SK-N-SH treated with all-trans-retinoic acid at 6 μM for 48 hours (cell line): Measurements from ENCODE around the gene GHRHR.

Source experiments
- ATAC-seq: fragments of 200-7000 bp; cut with Tn5 transposase; 3 replicates; pipeline ENCODE4 v1.9.1; 2020; ENCODE audit warnings: mild to moderate bottlenecking, moderate library complexity
- ARNTL ChIP-seq: fragments of 450-650 bp; formaldehyde crosslinking; IDR thresholded peaks from 2 replicates; pipeline ENCODE4 v1.5.0; 2020; ENCODE audit warnings: low read depth, mild to moderate bottlenecking, moderate library complexity, borderline replicate concordance
- BACH2 ChIP-seq: fragments of 250-450 bp; sonication (Bioruptor Pico); IDR thresholded peaks from 2 replicates; pipeline ENCODE4 v1.9.0; 2021; ENCODE audit warnings: mild to moderate bottlenecking, borderline replicate concordance
- CREB5 ChIP-seq: fragments of 250-450 bp; sonication (Bioruptor Pico); IDR thresholded peaks from 2 replicates; pipeline ENCODE4 v1.5.1; 2020; ENCODE audit warnings: low read depth, mild to moderate bottlenecking, moderate library complexity
- CSDC2 ChIP-seq: fragments of 250-450 bp; sonication (Bioruptor Pico); IDR thresholded peaks from 2 replicates; pipeline ENCODE4 v1.5.0; 2020; ENCODE audit warnings: mild to moderate bottlenecking, moderate library complexity
- CSRNP3 ChIP-seq: fragments of 250-450 bp; sonication (Bioruptor Pico); IDR thresholded peaks from 2 replicates; pipeline ENCODE4 v1.5.1; 2021; ENCODE audit warnings: mild to moderate bottlenecking, moderate library complexity
- GLIS3 ChIP-seq: fragments of 250-450 bp; sonication (Bioruptor Pico); IDR thresholded peaks from 2 replicates; pipeline ENCODE4 v1.5.0; 2020; ENCODE audit warnings: mild to moderate bottlenecking, moderate library complexity
- ISL1 ChIP-seq: fragments of 250-450 bp; sonication (Bioruptor Pico); IDR thresholded peaks from 2 replicates; pipeline ENCODE4 v2.1.2; 2022; ENCODE audit warnings: mild to moderate bottlenecking, moderate library complexity
- OSR1 ChIP-seq: fragments of 250-450 bp; sonication (Bioruptor Pico); IDR thresholded peaks from 2 replicates; pipeline ENCODE4 v1.8.0; 2022; ENCODE audit warnings: moderate library complexity, mild to moderate bottlenecking, inconsistent platforms
- PATZ1 ChIP-seq: fragments of 250-450 bp; sonication (Bioruptor Pico); IDR thresholded peaks from 2 replicates; pipeline ENCODE4 v1.8.0; 2020; ENCODE audit warnings: mild to moderate bottlenecking, moderate library complexity, borderline replicate concordance
- POU6F1 ChIP-seq: fragments of 250-450 bp; sonication (Bioruptor Pico); IDR thresholded peaks from 2 replicates; pipeline ENCODE4 v1.8.0; 2021; ENCODE audit warnings: low read depth, mild to moderate bottlenecking, moderate library complexity, borderline replicate concordance
- PPARA ChIP-seq: fragments of 250-450 bp; sonication (Bioruptor Pico); IDR thresholded peaks from 2 replicates; pipeline ENCODE4 v1.5.0; 2020; ENCODE audit warnings: mild to moderate bottlenecking, borderline replicate concordance
- RARB ChIP-seq: fragments of 250-450 bp; sonication (Bioruptor Pico); IDR thresholded peaks from 2 replicates; pipeline ENCODE4 v1.8.0; 2021; ENCODE audit warnings: mild to moderate bottlenecking, moderate library complexity
- TCF4 ChIP-seq: fragments of 250-450 bp; sonication (Bioruptor Pico); IDR thresholded peaks from 2 replicates; pipeline ENCODE4 v1.8.0; 2021; ENCODE audit warnings: mild to moderate bottlenecking, moderate library complexity, borderline replicate concordance
- ZC3H10 ChIP-seq: fragments of 250-450 bp; sonication (Bioruptor Pico); IDR thresholded peaks from 2 replicates; pipeline ENCODE4 v1.5.1; 2021; ENCODE audit warnings: mild to moderate bottlenecking, moderate library complexity
- ZFP3 ChIP-seq: fragments of 250-450 bp; sonication (Bioruptor Pico); IDR thresholded peaks from 2 replicates; pipeline ENCODE4 v1.5.0; 2020; ENCODE audit warnings: mild to moderate bottlenecking, moderate library complexity
- ZFP30 ChIP-seq: fragments of 450-650 bp; formaldehyde crosslinking; IDR thresholded peaks from 2 replicates; pipeline ENCODE4 v1.5.0; 2022; ENCODE audit warnings: mild to moderate bottlenecking, moderate library complexity
- ZNF565 ChIP-seq: fragments of 450-650 bp; formaldehyde crosslinking; conservative IDR thresholded peaks from 2 replicates; pipeline ENCODE4 v1.5.0; 2020; ENCODE audit warnings: low read depth, mild to moderate bottlenecking, moderate library complexity
- ZNF70 ChIP-seq: fragments of 450-650 bp; formaldehyde crosslinking; IDR thresholded peaks from 2 replicates; pipeline ENCODE4 v1.5.0; 2020; ENCODE audit warnings: mild to moderate bottlenecking, moderate library complexity
- ZNF8 ChIP-seq: fragments of 450-650 bp; formaldehyde crosslinking; IDR thresholded peaks from 2 replicates; pipeline ENCODE4 v1.5.0; 2020; ENCODE audit warnings: mild to moderate bottlenecking, moderate library complexity

The GHRHR gene

GRCh38 chr7:30984359-30985107 lies 20.8 kb downstream of the GHRHR start:
- TF ChIP-seq CSRNP3 (no peak), ISL1 (CRISPR knock-in tag) (no peak), ZNF70 (no peak), CSDC2 (CRISPR knock-in tag) (no peak), PPARA (CRISPR knock-in tag) (no peak), TCF4 (CRISPR knock-in tag) (no peak), POU6F1 (CRISPR knock-in tag) (no peak), ZNF565 (CRISPR knock-in tag) (no peak), CREB5 (no peak), ZNF8 (CRISPR knock-in tag) (no peak), GLIS3 (no peak), BACH2 (CRISPR knock-in tag) (no peak), RARB (CRISPR knock-in tag) (no peak), ZFP3 (no peak), ZFP30 (CRISPR knock-in tag) (no peak), ZC3H10 (CRISPR knock-in tag) (no peak), ARNTL (CRISPR knock-in tag) (no peak), OSR1 (CRISPR knock-in tag) (no peak)
- TF ChIP-seq, all 23 proteins: peak for 0
- no peak; the same call in 1 of the 3 replicates for ATAC-seq

GRCh38 chr7:30985756-30986155 lies 22.0 kb downstream of the GHRHR start:
- no peak for ATAC-seq
- TF ChIP-seq CSRNP3: no peak
- TF ChIP-seq CREB5: no peak
- TF ChIP-seq CSDC2 (CRISPR knock-in tag): no peak
- TF ChIP-seq, all 23 proteins: peak for 0

- TF ChIP-seq ZFP30 (CRISPR knock-in tag): no peak
- no peak for TF ChIP-seq POU6F1 (CRISPR knock-in tag)
- TF ChIP-seq ISL1 (CRISPR knock-in tag): no peak
- TF ChIP-seq ZNF8 (CRISPR knock-in tag): no peak
- no peak for TF ChIP-seq BACH2 (CRISPR knock-in tag)
- TF ChIP-seq ZFP3: no peak
- no peak for TF ChIP-seq ZNF565 (CRISPR knock-in tag)
- TF ChIP-seq CSDC2 (CRISPR knock-in tag): no peak
- TF ChIP-seq PATZ1 (CRISPR knock-in tag): no peak
- no peak for TF ChIP-seq GLIS3
- TF ChIP-seq ZC3H10 (CRISPR knock-in tag): no peak
- no peak for TF ChIP-seq RARB (CRISPR knock-in tag)
- no peak for TF ChIP-seq CSRNP3
- TF ChIP-seq OSR1 (CRISPR knock-in tag): no peak
- no peak for TF ChIP-seq TCF4 (CRISPR knock-in tag)
- no peak for ATAC-seq
Observed at GRCh38 chr7:30986331-30986730, 22.6 kb downstream of the GHRHR start.
